Omental fat pad (tissue), 4 donors: Measurements from ENCODE around the gene ASMTL. TPM values are rescaled to one million over a fixed set of nuclear protein-coding genes. Genes with fewer than 3 reads are reported as not detected.
"Not testable (repeated sequence)": the region's sequence is repeated elsewhere in the genome, so short reads cannot be mapped to it uniquely, and the experiment has no call there.

Source experiments
- ATAC-seq: fragments of 150-250 bp; one replicate; pipeline ENCODE4 v1.9.1; 2016; ENCODE audit warnings: mild to moderate bottlenecking, moderate library complexity; ENCODE audit not compliant: low FRiP score
- DNase-seq: peaks from one replicate; pipeline ENCODE4 v3.0.0-alpha.2; 2019; ENCODE audit warnings: low spot score
- total RNA-seq, 4 donors: library from RNA; depleted of rRNA; stranded (reverse); fragments of >200 nt; gene quantifications; one replicate each; pipeline ENCODE4 v1.1.0, GENCODE V29; 2016
- TF ChIP-seq, protein P1 (sequence below), 3 donors: fragments of 450-650 bp; IDR thresholded peaks; one replicate each; pipeline ENCODE4 v1.5.1; 2016 to 2017; ENCODE audit warnings: antibody characterized with exemption in 3 of 3, mild to moderate bottlenecking in 3 of 3, moderate library complexity in 2 of 3

ASMTL gene
- total RNA-seq, 4 donors from 2014 or later: 17.9 to 27.3 (median 21.8) TPM

DNA sequence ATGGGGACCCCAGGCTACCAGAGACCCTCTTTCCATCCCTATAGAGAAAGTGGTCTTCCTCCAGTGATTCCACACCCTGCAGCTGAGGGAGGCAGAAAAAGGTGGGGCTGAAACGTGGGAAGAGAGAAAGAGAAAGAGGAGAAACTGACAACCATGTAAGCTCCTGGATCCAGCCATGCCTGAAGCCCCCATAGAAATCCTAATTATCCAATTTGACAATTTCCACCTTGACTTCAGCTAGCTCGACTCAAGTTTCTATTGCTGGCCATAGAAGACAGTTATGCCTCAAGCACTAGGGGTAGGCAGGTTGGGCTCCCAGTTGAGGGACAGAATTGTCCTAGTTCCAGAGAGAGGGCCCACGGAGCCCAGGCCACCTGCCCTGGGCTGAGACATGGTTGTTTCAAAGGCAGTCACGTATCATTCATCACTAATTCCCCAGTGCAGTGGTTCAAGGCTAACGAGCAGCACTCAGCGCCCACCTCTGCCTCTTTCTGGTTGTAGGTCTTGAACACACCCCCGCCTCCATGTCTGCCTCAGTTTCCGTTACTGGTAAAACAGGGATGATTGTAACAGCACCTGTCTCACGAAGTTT is 39.8 kb upstream of the ASMTL start:
- TF ChIP-seq, protein P1, sequence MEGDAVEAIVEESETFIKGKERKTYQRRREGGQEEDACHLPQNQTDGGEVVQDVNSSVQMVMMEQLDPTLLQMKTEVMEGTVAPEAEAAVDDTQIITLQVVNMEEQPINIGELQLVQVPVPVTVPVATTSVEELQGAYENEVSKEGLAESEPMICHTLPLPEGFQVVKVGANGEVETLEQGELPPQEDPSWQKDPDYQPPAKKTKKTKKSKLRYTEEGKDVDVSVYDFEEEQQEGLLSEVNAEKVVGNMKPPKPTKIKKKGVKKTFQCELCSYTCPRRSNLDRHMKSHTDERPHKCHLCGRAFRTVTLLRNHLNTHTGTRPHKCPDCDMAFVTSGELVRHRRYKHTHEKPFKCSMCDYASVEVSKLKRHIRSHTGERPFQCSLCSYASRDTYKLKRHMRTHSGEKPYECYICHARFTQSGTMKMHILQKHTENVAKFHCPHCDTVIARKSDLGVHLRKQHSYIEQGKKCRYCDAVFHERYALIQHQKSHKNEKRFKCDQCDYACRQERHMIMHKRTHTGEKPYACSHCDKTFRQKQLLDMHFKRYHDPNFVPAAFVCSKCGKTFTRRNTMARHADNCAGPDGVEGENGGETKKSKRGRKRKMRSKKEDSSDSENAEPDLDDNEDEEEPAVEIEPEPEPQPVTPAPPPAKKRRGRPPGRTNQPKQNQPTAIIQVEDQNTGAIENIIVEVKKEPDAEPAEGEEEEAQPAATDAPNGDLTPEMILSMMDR (IDR thresholded peaks at IDR 0.05): no peak
- ATAC-seq: no peak
- DNase-seq: no peak

DNA sequence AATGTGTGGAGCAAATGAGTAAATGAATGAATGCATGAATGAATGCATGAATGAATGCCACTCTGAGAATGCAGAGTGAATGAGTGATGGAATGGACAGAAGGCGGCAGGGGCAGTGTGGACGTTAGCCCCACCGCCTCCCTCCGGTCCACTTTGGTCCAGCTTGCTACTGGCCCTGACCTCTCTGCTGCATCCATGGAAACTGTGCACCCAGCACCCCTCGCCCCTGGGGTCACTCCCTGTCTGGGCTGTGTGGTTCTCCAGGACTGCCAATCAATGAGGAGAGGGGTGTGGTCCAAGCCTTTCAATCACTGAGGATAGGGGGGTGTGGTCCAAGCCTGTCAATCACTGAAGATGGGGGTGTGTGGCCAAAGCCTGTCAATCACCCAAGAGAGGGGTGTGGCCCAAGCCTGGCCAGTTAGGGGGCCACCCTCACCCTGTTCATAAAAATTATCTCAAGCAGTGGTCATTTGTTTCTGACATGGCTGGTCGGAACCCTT is 39.2 kb upstream of the ASMTL start:
- DNase-seq: no peak
- no peak for ATAC-seq
- TF ChIP-seq, protein P1 (IDR thresholded peaks at IDR 0.05): no peak

- not testable (repeated sequence) for DNase-seq, ATAC-seq
These were observed 38.5 kb upstream of the ASMTL start for GRCh38 chrX:1491248-1491647.

- ATAC-seq, DNase-seq: not testable (repeated sequence)
These were observed 38.0 kb upstream of the ASMTL start for GRCh38 chrX:1490723-1491122.

GRCh38 chrX:1489354-1489753 is 36.6 kb upstream of the ASMTL start:
- not testable (repeated sequence) for ATAC-seq, DNase-seq

DNA sequence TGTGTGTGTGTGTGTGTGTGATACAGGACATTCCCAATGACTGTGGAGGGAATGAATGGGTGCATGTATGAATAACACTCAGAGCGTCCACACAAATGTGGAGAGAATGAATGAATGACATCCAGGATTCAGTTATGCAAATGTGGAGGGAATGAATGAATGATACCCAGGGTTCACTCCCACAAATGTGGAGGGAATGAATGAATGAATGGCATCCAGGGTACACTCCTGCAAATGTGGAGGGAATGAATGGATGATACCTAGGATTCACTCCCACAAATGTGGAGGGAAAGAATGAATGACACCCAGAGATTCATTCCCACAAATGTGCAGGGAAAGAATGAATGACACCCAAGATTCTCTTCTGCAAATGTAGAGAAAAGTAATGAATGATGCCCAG is 36.0 kb upstream of the ASMTL start:
- DNase-seq (no peak), ATAC-seq (no peak)
- TF ChIP-seq, protein P1 (IDR thresholded peaks at IDR 0.05): no peak

DNA sequence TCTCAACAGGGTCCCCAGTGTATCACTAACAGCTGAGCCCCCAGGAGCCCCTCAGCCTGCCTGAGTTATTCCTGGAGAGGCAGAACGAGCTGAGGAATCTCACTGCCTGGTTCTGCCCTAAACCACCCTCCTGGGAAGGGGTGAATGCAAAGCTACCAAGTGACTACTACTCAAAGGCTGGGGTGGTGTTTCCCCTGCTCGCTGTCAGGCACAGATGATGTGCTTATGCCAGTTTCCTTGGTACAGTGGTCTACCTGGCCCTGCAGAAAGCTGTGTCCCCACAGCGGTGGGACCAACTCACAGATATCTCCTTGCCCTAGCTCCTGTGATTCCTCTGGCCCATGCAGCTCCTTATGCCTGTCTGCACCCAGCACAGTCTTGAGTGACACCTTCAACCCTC is 35.4 kb upstream of the ASMTL start:
- TF ChIP-seq, protein P1 (IDR thresholded peaks at IDR 0.05): no peak
- DNase-seq: no peak

DNA sequence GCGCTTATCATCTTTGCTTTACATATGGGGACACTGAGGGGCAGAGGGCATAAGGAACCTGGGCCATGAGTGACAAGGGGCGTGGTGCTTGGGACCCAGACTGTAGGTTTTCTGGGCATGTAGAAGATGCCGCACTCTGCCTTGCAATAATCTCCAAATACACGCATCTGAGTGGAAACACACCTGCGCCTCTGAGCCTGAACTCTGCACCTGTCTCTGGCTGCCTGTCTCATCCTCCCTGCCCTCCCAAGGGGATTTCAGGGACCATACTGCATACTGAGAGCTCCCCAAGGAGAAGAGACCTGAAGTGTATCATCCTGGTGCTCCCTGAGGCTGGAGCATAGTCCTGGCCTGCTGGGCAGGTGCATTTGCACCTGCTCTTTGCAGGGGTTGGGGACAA is 34.7 kb upstream of the ASMTL start:
- ATAC-seq (no peak), DNase-seq (no peak)
- TF ChIP-seq, protein P1 (IDR thresholded peaks at IDR 0.05): no peak

More for the DNA sequence above, 35.4 kb upstream of the ASMTL start:
- ATAC-seq: no peak
